ENCODE data around the gene TMEM92. TPM values are rescaled to one million over a fixed set of nuclear protein-coding genes. Genes with fewer than 3 reads are reported as not detected.
A peak's percentile ranks its signal among the peaks of the same experiment; 100 is the strongest.

The TMEM92 gene
- polyA plus RNA-seq (2013): 15.5 and 15.6 TPM in 2 replicates

GRCh38 chr17:50274142-50274896 lies at the start of gene TMEM92:
TSS of gene TMEM92 (plus strand) at chr17:50274466. CDS start at chr17:50274502, 36 bp downstream.
- H3K27me3 ChIP-seq (ENCODE audit: insufficient read depth, low read length): no peaks in the 10 kb centered on the region
- H4K8ac ChIP-seq (ENCODE audit: low read depth, low read length): peak within 1 kb of the TSS; percentile 67
- no CpG with 5 or more reads among the region's 23 CpGs for WGBS (ENCODE audit: extremely low coverage, insufficient coverage, insufficient read length)
- peak within 1 kb of the TSS; percentile 76 for H3K4me2 ChIP-seq (ENCODE audit: low read length)
- peak within 1 kb of the TSS; percentile 54 for H2AK5ac ChIP-seq (ENCODE audit: low read length)
- peak within 1 kb of the TSS; percentile 94 for H2BK12ac ChIP-seq (ENCODE audit: low read length)
- no peak within 1 kb of the TSS for H3K27ac ChIP-seq (ENCODE audit: low read depth, low read length)
- H3K4me3 ChIP-seq (ENCODE audit: low read depth, low read length): no peak within 1 kb of the TSS
- peak within 1 kb of the TSS; percentile 50 for H2AFZ ChIP-seq (ENCODE audit: insufficient read depth, low read length, poor library complexity)
- peak within 1 kb of the TSS; percentile 83 for H4K91ac ChIP-seq (ENCODE audit: low read depth, low read length)
- peaks cover 10% of the 10 kb centered on the region for H3K79me1 ChIP-seq (ENCODE audit: low read length)
- H3K4ac ChIP-seq (ENCODE audit: low read depth, low read length): peak within 1 kb of the TSS; percentile 14
- H3K36me3 ChIP-seq (ENCODE audit: control insufficient read depth in 1 of 2, insufficient read depth in 2 of 2, low read length in 2 of 2): no peaks in the 10 kb centered on the region
- H3K4me1 ChIP-seq (ENCODE audit: control insufficient read depth in 1 of 2, insufficient read depth in 2 of 2, low read length in 2 of 2): peaks cover 7 to 14% of the 10 kb centered on the region in 2 experiments
- DNase-seq: peak in 1 of 2 donors; percentile 12
- H3K18ac ChIP-seq (ENCODE audit: low read length): peak within 1 kb of the TSS; percentile 41
- H3K9me3 ChIP-seq (ENCODE audit: insufficient read depth, low read depth, low read length): no peaks in the 10 kb centered on the region
- peak within 1 kb of the TSS; percentile 34 for H2BK120ac ChIP-seq (ENCODE audit: insufficient read depth, low read length, poor library complexity)
- no peak within 1 kb of the TSS for H3K23ac ChIP-seq (ENCODE audit: low read length)
- no peak within 1 kb of the TSS for H4K12ac ChIP-seq (ENCODE audit: low read depth, low read length)
- H2BK5ac ChIP-seq (ENCODE audit: low read depth, low read length, poor library complexity): peak within 1 kb of the TSS; percentile 23
- H3K79me2 ChIP-seq (ENCODE audit: control insufficient read depth, insufficient read depth, low read length, poor library complexity): no peaks in the 10 kb centered on the region
- H3K14ac ChIP-seq (ENCODE audit: low read length): peak within 1 kb of the TSS; percentile 26
- H3K9ac ChIP-seq (ENCODE audit: low read length): peak within 1 kb of the TSS; percentile 20

- no peak overlapping the region for H4K8ac ChIP-seq (ENCODE audit: low read depth, low read length)
- no peak overlapping the region for H2BK5ac ChIP-seq (ENCODE audit: low read depth, low read length, poor library complexity)
- H2AFZ ChIP-seq (ENCODE audit: insufficient read depth, low read length, poor library complexity): no peak overlapping the region
- no peak overlapping the region for H3K23ac ChIP-seq (ENCODE audit: low read length)
- no peak overlapping the region for H3K18ac ChIP-seq (ENCODE audit: low read length)
- H4K91ac ChIP-seq (ENCODE audit: low read depth, low read length): no peak overlapping the region
- no peak overlapping the region for H3K27ac ChIP-seq (ENCODE audit: low read depth, low read length)
- no peak overlapping the region for H3K4ac ChIP-seq (ENCODE audit: low read depth, low read length)
- WGBS (ENCODE audit: extremely low coverage, insufficient coverage, insufficient read length): no CpG with 5 or more reads among the region's 3 CpGs
- H4K12ac ChIP-seq (ENCODE audit: low read depth, low read length): no peak overlapping the region
- no peak overlapping the region for H2AK5ac ChIP-seq (ENCODE audit: low read length)
- H3K4me2 ChIP-seq (ENCODE audit: low read length): no peak overlapping the region
- no peaks in the 10 kb centered on the region for H3K27me3 ChIP-seq (ENCODE audit: insufficient read depth, low read length)
- no peaks in the 10 kb centered on the region for H3K36me3 ChIP-seq (ENCODE audit: control insufficient read depth in 1 of 2, insufficient read depth in 2 of 2, low read length in 2 of 2)
- no peak overlapping the region for H3K4me3 ChIP-seq (ENCODE audit: low read depth, low read length)
- no peak for DNase-seq
- H3K9ac ChIP-seq (ENCODE audit: low read length): no peak overlapping the region
- no peak overlapping the region for H2BK120ac ChIP-seq (ENCODE audit: insufficient read depth, low read length, poor library complexity)
- H3K14ac ChIP-seq (ENCODE audit: low read length): no peak overlapping the region
- H3K79me2 ChIP-seq (ENCODE audit: control insufficient read depth, insufficient read depth, low read length, poor library complexity): no peaks in the 10 kb centered on the region
- H2BK12ac ChIP-seq (ENCODE audit: low read length): no peak overlapping the region
- H3K4me1 ChIP-seq (ENCODE audit: control insufficient read depth in 1 of 2, insufficient read depth in 2 of 2, low read length in 2 of 2): peaks cover 10 to 13% of the 10 kb centered on the region in 2 experiments
- H3K9me3 ChIP-seq (ENCODE audit: insufficient read depth, low read depth, low read length): peaks cover 6% of the 10 kb centered on the region
- peaks cover 5% of the 10 kb centered on the region for H3K79me1 ChIP-seq (ENCODE audit: low read length)
Observed at GRCh38 chr17:50225701-50226240, 48.5 kb upstream of the TMEM92 start.

GRCh38 chr17:50234581-50234980 lies 39.7 kb upstream of the TMEM92 start:
- H2AFZ ChIP-seq (ENCODE audit: insufficient read depth, low read length, poor library complexity): no peak overlapping the region
- H2BK120ac ChIP-seq (ENCODE audit: insufficient read depth, low read length, poor library complexity): no peak overlapping the region
- no peaks in the 10 kb centered on the region for H3K9me3 ChIP-seq (ENCODE audit: insufficient read depth, low read depth, low read length)
- H4K8ac ChIP-seq (ENCODE audit: low read depth, low read length): no peak overlapping the region
- no peak overlapping the region for H3K23ac ChIP-seq (ENCODE audit: low read length)
- H3K9ac ChIP-seq (ENCODE audit: low read length): no peak overlapping the region
- DNase-seq: peak; percentile 25 to 35
- H3K14ac ChIP-seq (ENCODE audit: low read length): no peak overlapping the region
- no peak overlapping the region for H3K18ac ChIP-seq (ENCODE audit: low read length)
- H2BK5ac ChIP-seq (ENCODE audit: low read depth, low read length, poor library complexity): no peak overlapping the region
- no peak overlapping the region for H3K4me2 ChIP-seq (ENCODE audit: low read length)
- no peak overlapping the region for H3K4ac ChIP-seq (ENCODE audit: low read depth, low read length)
- no peaks in the 10 kb centered on the region for H3K36me3 ChIP-seq (ENCODE audit: control insufficient read depth in 1 of 2, insufficient read depth in 2 of 2, low read length in 2 of 2)
- no peaks in the 10 kb centered on the region for H3K79me2 ChIP-seq (ENCODE audit: control insufficient read depth, insufficient read depth, low read length, poor library complexity)
- no peak overlapping the region for H4K12ac ChIP-seq (ENCODE audit: low read depth, low read length)
- H2BK12ac ChIP-seq (ENCODE audit: low read length): no peak overlapping the region
- no peaks in the 10 kb centered on the region for H3K4me1 ChIP-seq (ENCODE audit: control insufficient read depth in 1 of 2, insufficient read depth in 2 of 2, low read length in 2 of 2)
- H3K79me1 ChIP-seq (ENCODE audit: low read length): no peaks in the 10 kb centered on the region
- H4K91ac ChIP-seq (ENCODE audit: low read depth, low read length): no peak overlapping the region
- no peak overlapping the region for H2AK5ac ChIP-seq (ENCODE audit: low read length)
- no peak overlapping the region for H3K4me3 ChIP-seq (ENCODE audit: low read depth, low read length)
- no peak overlapping the region for H3K27ac ChIP-seq (ENCODE audit: low read depth, low read length)
- no peaks in the 10 kb centered on the region for H3K27me3 ChIP-seq (ENCODE audit: insufficient read depth, low read length)

- Histone ChIP-seq H2AK5ac (ENCODE audit: low read length) (no peak overlapping the region), H3K4me2 (ENCODE audit: low read length) (no peak overlapping the region), H2BK5ac (ENCODE audit: low read depth, low read length, poor library complexity) (no peak overlapping the region), H3K79me2 (ENCODE audit: control insufficient read depth, insufficient read depth, low read length, poor library complexity) (no peaks in the 10 kb centered on the region), H3K4ac (ENCODE audit: low read depth, low read length) (no peak overlapping the region), H3K18ac (ENCODE audit: low read length) (no peak overlapping the region), H3K4me3 (ENCODE audit: low read depth, low read length) (no peak overlapping the region), H3K36me3 (ENCODE audit: control insufficient read depth in 1 of 2, insufficient read depth in 2 of 2, low read length in 2 of 2) (no peaks in the 10 kb centered on the region), H3K4me1 (ENCODE audit: control insufficient read depth in 1 of 2, insufficient read depth in 2 of 2, low read length in 2 of 2) (no peaks in the 10 kb centered on the region), H3K79me1 (ENCODE audit: low read length) (no peaks in the 10 kb centered on the region), H3K9ac (ENCODE audit: low read length) (no peak overlapping the region), H4K91ac (ENCODE audit: low read depth, low read length) (no peak overlapping the region), H3K27me3 (ENCODE audit: insufficient read depth, low read length) (no peaks in the 10 kb centered on the region), H4K12ac (ENCODE audit: low read depth, low read length) (no peak overlapping the region), H3K14ac (ENCODE audit: low read length) (no peak overlapping the region), H2BK12ac (ENCODE audit: low read length) (no peak overlapping the region), H2AFZ (ENCODE audit: insufficient read depth, low read length, poor library complexity) (no peak overlapping the region), H2BK120ac (ENCODE audit: insufficient read depth, low read length, poor library complexity) (no peak overlapping the region), H3K23ac (ENCODE audit: low read length) (no peak overlapping the region), H3K27ac (ENCODE audit: low read depth, low read length) (no peak overlapping the region), H3K9me3 (ENCODE audit: insufficient read depth, low read depth, low read length) (no peaks in the 10 kb centered on the region), H4K8ac (ENCODE audit: low read depth, low read length) (no peak overlapping the region)
- WGBS (ENCODE audit: extremely low coverage, insufficient coverage, insufficient read length): no CpG with 5 or more reads among the region's 2 CpGs
- no peak for DNase-seq
Observed at GRCh38 chr17:50237901-50238300, 36.4 kb upstream of the TMEM92 start.

Data from trophoblast cell (in vitro differentiated cells and primary cell).